H9 (cell line): Measurements from ENCODE around the gene HNMT. TPM values are rescaled to one million over a fixed set of nuclear protein-coding genes. Genes with fewer than 3 reads are reported as not detected.

Source experiments
- DNase-seq: peaks from one replicate; pipeline ENCODE4 v3.0.0-alpha.2; 2017
- H2AFZ ChIP-seq: one replicate; pipeline ENCODE4 v1.6.1; 2013; ENCODE audit warnings: mild to moderate bottlenecking, low read length, control low read depth, moderate library complexity
- H2AK5ac ChIP-seq: 2 replicates; pipeline ENCODE4 v1.6.1; 2013; ENCODE audit warnings: low read length, control low read depth, mixed read lengths; ENCODE audit not compliant: insufficient read length
- H2BK120ac ChIP-seq: one replicate; pipeline ENCODE4 v1.6.1; 2013; ENCODE audit warnings: low read depth, mild to moderate bottlenecking, low read length, control low read depth, inconsistent platforms; ENCODE audit not compliant: poor library complexity, severe bottlenecking
- H2BK12ac ChIP-seq: 2 replicates; pipeline ENCODE4 v1.6.1; 2013; ENCODE audit warnings: low read length, control low read depth, mixed read lengths, low read depth; ENCODE audit not compliant: insufficient read length
- H2BK15ac ChIP-seq: 2 replicates; pipeline ENCODE4 v1.6.1; 2013; ENCODE audit warnings: low read depth, low read length, control low read depth
- H2BK20ac ChIP-seq: one replicate; pipeline ENCODE4 v1.6.1; 2013; ENCODE audit warnings: low read depth, mild to moderate bottlenecking, low read length, control low read depth, inconsistent platforms; ENCODE audit not compliant: poor library complexity, severe bottlenecking
- H2BK5ac ChIP-seq: 2 replicates; pipeline ENCODE4 v1.6.1; 2013; ENCODE audit warnings: low read length, control low read depth, mixed read lengths; ENCODE audit not compliant: insufficient read length
- H3K14ac ChIP-seq: 2 replicates; pipeline ENCODE4 v1.6.1; 2013; ENCODE audit warnings: low read length, control low read depth; ENCODE audit not compliant: insufficient read depth
- H3K18ac ChIP-seq: 2 replicates; pipeline ENCODE4 v1.6.1; 2013; ENCODE audit warnings: low read depth, mild to moderate bottlenecking, mixed read lengths, low read length, control low read depth; ENCODE audit not compliant: insufficient read length
- H3K23ac ChIP-seq: 2 replicates; pipeline ENCODE4 v1.6.1; 2013; ENCODE audit warnings: low read length, control low read depth, mixed read lengths, low read depth; ENCODE audit not compliant: insufficient read length
- H3K23me2 ChIP-seq: 2 replicates; pipeline ENCODE4 v1.6.1; 2013; ENCODE audit warnings: low read depth, mild to moderate bottlenecking, mixed read lengths, low read length, control low read depth; ENCODE audit not compliant: insufficient read length, poor library complexity, severe bottlenecking
- H3K27ac ChIP-seq: 2 replicates; pipeline ENCODE4 v1.5.1; 2013; ENCODE audit warnings: low read length, control low read depth, mixed read lengths, low read depth; ENCODE audit not compliant: insufficient read length
- H3K27me3 ChIP-seq: 2 replicates; pipeline ENCODE4 v1.6.1; 2013; ENCODE audit warnings: low read length, control low read depth, inconsistent platforms; ENCODE audit not compliant: insufficient read depth
- H3K4ac ChIP-seq: 2 replicates; pipeline ENCODE4 v1.6.1; 2013; ENCODE audit warnings: low read depth, mild to moderate bottlenecking, control low read depth, inconsistent platforms, low read length, moderate library complexity
- H3K4me1 ChIP-seq: 2 replicates; pipeline ENCODE4 v1.6.1; 2013; ENCODE audit warnings: low read length, control low read depth, inconsistent platforms; ENCODE audit not compliant: insufficient read depth
- H3K4me2 ChIP-seq: 2 replicates; pipeline ENCODE4 v1.6.1; 2013; ENCODE audit warnings: low read length, control low read depth, mixed read lengths; ENCODE audit not compliant: insufficient read length, insufficient read depth
- H3K56ac ChIP-seq: 2 replicates; pipeline ENCODE4 v1.6.1; 2013; ENCODE audit warnings: low read depth, mild to moderate bottlenecking, mixed read lengths, low read length, control low read depth; ENCODE audit not compliant: insufficient read length
- H3K79me1 ChIP-seq: 2 replicates; pipeline ENCODE4 v1.6.1; 2013; ENCODE audit warnings: low read depth, mild to moderate bottlenecking, moderate library complexity, low read length, control low read depth, inconsistent platforms; ENCODE audit not compliant: insufficient read depth, poor library complexity, severe bottlenecking
- H3K79me2 ChIP-seq: 2 replicates; pipeline ENCODE4 v1.6.1; 2013; ENCODE audit warnings: low read length, control low read depth, inconsistent platforms; ENCODE audit not compliant: insufficient read depth
- H3K9ac ChIP-seq: 2 replicates; pipeline ENCODE4 v1.6.1; 2013; ENCODE audit warnings: low read length, control low read depth, mixed read lengths; ENCODE audit not compliant: insufficient read length; ENCODE audit errors: extremely low read depth
- H3K9me3 ChIP-seq: one replicate; pipeline ENCODE4 v1.6.1; 2013; ENCODE audit warnings: low read depth, low read length, inconsistent platforms; ENCODE audit not compliant: control insufficient read depth
- H3T11ph ChIP-seq: one replicate; pipeline ENCODE4 v1.6.1; 2013; ENCODE audit warnings: mild to moderate bottlenecking, low read length, control low read depth, inconsistent platforms
- H4K20me1 ChIP-seq: one replicate; pipeline ENCODE4 v1.6.1; 2013; ENCODE audit not compliant: control insufficient read depth, insufficient read length, insufficient read depth
- H4K5ac ChIP-seq: 2 replicates; pipeline ENCODE4 v1.6.1; 2013; ENCODE audit warnings: low read depth, mild to moderate bottlenecking, mixed read lengths, low read length, control low read depth; ENCODE audit not compliant: insufficient read length
- H4K8ac ChIP-seq: replicated peaks from 2 replicates; pipeline ENCODE4 v1.6.1; 2013; ENCODE audit warnings: low read length, control low read depth, mixed read lengths, low read depth; ENCODE audit not compliant: insufficient read length
- H4K91ac ChIP-seq: 2 replicates; pipeline ENCODE4 v1.6.1; 2013; ENCODE audit warnings: low read depth, mild to moderate bottlenecking, moderate library complexity, mixed read lengths, low read length, control low read depth; ENCODE audit not compliant: insufficient read length
- H3K27ac Mint-ChIP-seq, 3 experiments: 2 replicates in 2 of 3; 3 replicates in 1 of 3; pipeline ENCODE4 v1.8.0; 2020 to 2021; ENCODE audit warnings: mixed read lengths in 3 of 3, mild to moderate bottlenecking in 1 of 3, moderate library complexity in 1 of 3
- H3K27me3 Mint-ChIP-seq: 2 replicates; pipeline ENCODE4 v1.8.0; 2021; ENCODE audit warnings: low read depth, mild to moderate bottlenecking, moderate library complexity, mixed read lengths
- H3K36me3 Mint-ChIP-seq, 3 experiments: 2 replicates in 2 of 3; 3 replicates in 1 of 3; pipeline ENCODE4 v1.8.0; 2020 to 2021; ENCODE audit warnings: low read depth in 3 of 3, mixed read lengths in 3 of 3; ENCODE audit not compliant: insufficient read depth in 1 of 3
- H3K4me1 Mint-ChIP-seq, 2 experiments: 2 replicates each; pipeline ENCODE4 v1.8.0; 2020; ENCODE audit warnings: mixed read lengths in 2 of 2
- H3K4me3 Mint-ChIP-seq, 2 experiments: 2 replicates in 1 of 2; 3 replicates in 1 of 2; pipeline ENCODE4 v1.8.0; 2020 to 2021; ENCODE audit warnings: mild to moderate bottlenecking in 2 of 2, mixed read lengths in 2 of 2, moderate library complexity in 1 of 2
- H3K9me3 Mint-ChIP-seq, 2 experiments: 2 replicates in 1 of 2; 3 replicates in 1 of 2; pipeline ENCODE4 v1.8.0; 2020; ENCODE audit warnings: mild to moderate bottlenecking in 2 of 2, mixed read lengths in 2 of 2, moderate library complexity in 1 of 2
- CTCF ChIP-seq: fragments of 200-600 bp; sonication (generic); conservative IDR thresholded peaks from 3 replicates; pipeline ENCODE4 v1.8.0; 2021; ENCODE audit warnings: antibody characterized with exemption, mild to moderate bottlenecking
- WGBS: extraction: QIAGEN DNeasy Blood & Tissue Kit; methylation state at CpG from one replicate; pipeline ENCODE4 v1.1.7; 2013; ENCODE audit warnings: missing lambda C conversion rate, low lambda C conversion rate, mixed read lengths; ENCODE audit not compliant: insufficient read length; ENCODE audit errors: extremely low coverage; 5-methylcytosine and 5-hydroxymethylcytosine counted together
- total RNA-seq: library from RNA; stranded (reverse); gene quantifications from 2 replicates; pipeline ENCODE4 v1.2.1, GENCODE V29; 2021

Gene HNMT
- total RNA-seq, 1 experiment from 2014 or later: 1.3 TPM

GRCh38 chr2:137947728-137948336 is 16.4 kb upstream of the HNMT start:
- Histone ChIP-seq H3K18ac (no peak overlapping the region), H2AFZ (no peak overlapping the region), H4K20me1 (no peaks in the 10 kb centered on the region), H3K4me1 (no peaks in the 10 kb centered on the region), H2BK120ac (no peak overlapping the region), H2BK12ac (no peak overlapping the region), H2BK15ac (no peak overlapping the region), H3K4me2 (no peak overlapping the region), H3K23me2 (no peaks in the 10 kb centered on the region), H4K91ac (no peak overlapping the region), H4K5ac (no peak overlapping the region), H2BK5ac (no peak overlapping the region), H2AK5ac (no peak overlapping the region), H3K9me3 (no peaks in the 10 kb centered on the region), H3T11ph (no peak overlapping the region), H3K79me1 (no peaks in the 10 kb centered on the region), H4K8ac (no peak overlapping the region), H3K9ac (no peak overlapping the region), H3K27ac (no peak overlapping the region), H3K27me3 (no peaks in the 10 kb centered on the region; the same call in 1 of the 2 replicates), H2BK20ac (no peak overlapping the region), H3K23ac (no peak overlapping the region), H3K56ac (no peak overlapping the region), H3K79me2 (no peaks in the 10 kb centered on the region), H3K14ac (no peak overlapping the region), H3K4ac (no peak overlapping the region)
- no CpG with 5 or more reads among the region's 4 CpGs for WGBS
- peaks cover 21 to 23% of the 10 kb centered on the region in 2 experiments for H3K4me1 Mint-ChIP-seq
- no peak overlapping the region for H3K4me3 Mint-ChIP-seq
- no peaks in the 10 kb centered on the region for H3K36me3 Mint-ChIP-seq
- H3K27me3 Mint-ChIP-seq: peaks cover 25% of the 10 kb centered on the region
- TF ChIP-seq CTCF: peak; percentile 78
- no peaks in the 10 kb centered on the region for H3K9me3 Mint-ChIP-seq
- DNase-seq: peak; percentile 57
- no peak overlapping the region for H3K27ac Mint-ChIP-seq
